Colonic mucosa (tissue), 4 donors: ENCODE data around the gene GOLGA8M. TPM values are rescaled to one million over a fixed set of nuclear protein-coding genes. Genes with fewer than 3 reads are reported as not detected.
"Not testable (repeated sequence)": the region's sequence is repeated elsewhere in the genome, so short reads cannot be mapped to it uniquely, and the experiment has no call there.

Experiments used
- DNase-seq: peaks from one replicate; pipeline ENCODE4 v3.0.0-alpha.2; 2020
- H3K27ac ChIP-seq: fragments of 200-600 bp; one replicate; pipeline ENCODE4 v1.8.0; 2021
- H3K27me3 ChIP-seq: fragments of 200-600 bp; one replicate; pipeline ENCODE4 v1.8.0; 2021
- H3K36me3 ChIP-seq: fragments of 200-600 bp; one replicate; pipeline ENCODE4 v1.8.0; 2021
- H3K4me1 ChIP-seq: fragments of 200-600 bp; one replicate; pipeline ENCODE4 v1.8.0; 2021; ENCODE audit warnings: mild to moderate bottlenecking
- H3K4me3 ChIP-seq: fragments of 200-600 bp; one replicate; pipeline ENCODE4 v1.8.0; 2021
- H3K9ac ChIP-seq, 2 donors: one replicate each; pipeline ENCODE4 v1.7.0; 2013; ENCODE audit warnings: control low read depth in 2 of 2, low read depth in 2 of 2, low read length in 2 of 2
- H3K9me3 ChIP-seq: fragments of 200-600 bp; one replicate; pipeline ENCODE4 v1.8.0; 2021
- intact Hi-C: fragments of 100-400 bp; cut with DNase I; formaldehyde crosslinking; loops from one replicate; pipeline ENCODE4 v1.14.1; 2022
- total RNA-seq, 2 donors: library from RNA; stranded (reverse); fragmentation: NEBNext Ultra II Directional in 1 of 2; extraction: Animal tissue kit (Norgen Biotek cat#: 25700) in 1 of 2; gene quantifications; one replicate each; pipeline ENCODE4 v1.2.1, GENCODE V29; 2021
- TF ChIP-seq, protein P1 (sequence below): fragments of 200-600 bp; IDR thresholded peaks from one replicate; pipeline ENCODE4 v1.8.0; 2022; ENCODE audit warnings: antibody characterized with exemption, mild to moderate bottlenecking
- donor health status: healthy.
- donor health status: DM: no; HTN: no; CAD: no.
- donor health status: DM: no; HTN: no; CAD: no.

Gene GOLGA8M
- total RNA-seq, 2 donors from 2014 or later, result 0.44 TPM; not detected in 1

DNA sequence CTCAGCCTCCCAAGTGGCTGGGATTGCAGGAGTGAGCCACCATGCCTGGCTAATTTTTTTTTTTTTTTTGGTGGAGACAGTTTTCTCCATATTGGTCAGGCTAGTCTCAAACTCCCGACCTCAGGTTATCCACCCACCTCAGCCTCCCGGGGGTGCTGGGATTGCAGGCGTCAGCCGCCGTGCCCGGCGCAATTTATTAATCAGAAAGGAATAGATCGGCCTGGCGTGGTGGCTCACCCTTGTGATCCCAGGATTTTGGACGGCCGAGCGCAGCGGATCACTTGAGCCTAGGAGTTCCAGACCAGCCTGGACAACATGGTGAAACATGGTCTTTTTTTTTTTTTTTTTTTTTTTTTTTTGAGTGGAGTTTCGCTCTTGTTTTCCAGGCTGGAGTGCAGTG lies 13.3 kb upstream of the GOLGA8M start:
- Histone ChIP-seq H3K27me3 (no peaks in the 10 kb centered on the region), H3K27ac (no peak overlapping the region), H3K9me3 (no peaks in the 10 kb centered on the region), H3K4me3 (no peak overlapping the region), H3K36me3 (no peaks in the 10 kb centered on the region), H3K9ac (no peak overlapping the region), H3K4me1 (no peaks in the 10 kb centered on the region)
- TF ChIP-seq, protein P1, sequence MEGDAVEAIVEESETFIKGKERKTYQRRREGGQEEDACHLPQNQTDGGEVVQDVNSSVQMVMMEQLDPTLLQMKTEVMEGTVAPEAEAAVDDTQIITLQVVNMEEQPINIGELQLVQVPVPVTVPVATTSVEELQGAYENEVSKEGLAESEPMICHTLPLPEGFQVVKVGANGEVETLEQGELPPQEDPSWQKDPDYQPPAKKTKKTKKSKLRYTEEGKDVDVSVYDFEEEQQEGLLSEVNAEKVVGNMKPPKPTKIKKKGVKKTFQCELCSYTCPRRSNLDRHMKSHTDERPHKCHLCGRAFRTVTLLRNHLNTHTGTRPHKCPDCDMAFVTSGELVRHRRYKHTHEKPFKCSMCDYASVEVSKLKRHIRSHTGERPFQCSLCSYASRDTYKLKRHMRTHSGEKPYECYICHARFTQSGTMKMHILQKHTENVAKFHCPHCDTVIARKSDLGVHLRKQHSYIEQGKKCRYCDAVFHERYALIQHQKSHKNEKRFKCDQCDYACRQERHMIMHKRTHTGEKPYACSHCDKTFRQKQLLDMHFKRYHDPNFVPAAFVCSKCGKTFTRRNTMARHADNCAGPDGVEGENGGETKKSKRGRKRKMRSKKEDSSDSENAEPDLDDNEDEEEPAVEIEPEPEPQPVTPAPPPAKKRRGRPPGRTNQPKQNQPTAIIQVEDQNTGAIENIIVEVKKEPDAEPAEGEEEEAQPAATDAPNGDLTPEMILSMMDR, result no peak
- no peak for DNase-seq
- intact Hi-C loops, result no loop called here

DNA sequence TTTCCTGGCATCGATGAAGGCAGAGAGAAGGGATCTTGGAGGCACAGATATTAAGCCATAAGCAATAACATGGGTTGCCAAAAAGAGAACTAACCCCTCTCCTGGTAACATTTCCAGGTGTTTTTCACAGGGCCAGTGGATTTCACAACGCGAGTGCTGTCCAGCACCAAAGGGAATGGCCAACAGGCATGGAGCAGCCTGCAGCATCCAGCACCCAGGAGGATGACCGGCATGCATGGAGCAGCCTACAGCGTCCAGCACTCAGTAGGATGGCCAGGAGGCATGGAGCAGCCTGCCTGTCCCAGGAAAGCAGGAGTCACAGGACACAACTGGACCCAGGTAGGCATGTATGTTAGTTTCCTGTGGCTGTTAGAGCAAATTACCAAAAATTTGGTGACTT lies 11.8 kb upstream of the GOLGA8M start:
- H3K27ac ChIP-seq, DNase-seq, H3K4me1 ChIP-seq, H3K9me3 ChIP-seq, intact Hi-C loops, H3K27me3 ChIP-seq, H3K36me3 ChIP-seq, H3K9ac ChIP-seq, H3K4me3 ChIP-seq: not testable (repeated sequence)

DNA sequence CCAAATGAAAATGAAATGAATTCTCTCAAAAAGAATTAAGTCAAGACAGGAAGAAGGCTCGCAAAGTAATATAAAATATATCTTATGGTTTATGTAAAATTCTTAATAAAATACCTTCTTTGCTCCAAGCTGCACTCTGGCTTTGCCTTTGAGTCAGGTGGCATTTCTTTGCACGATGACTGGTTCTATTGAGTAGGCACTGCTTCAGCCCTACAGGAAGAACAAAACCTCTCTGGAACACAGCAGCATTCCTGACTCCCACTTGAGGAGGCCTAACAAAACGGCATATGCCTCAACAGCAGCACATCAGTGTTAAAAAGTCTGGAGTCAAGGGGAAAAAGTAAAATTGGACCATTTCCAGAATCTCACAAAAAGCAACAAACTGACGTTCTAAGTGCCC lies 7.4 kb upstream of the GOLGA8M start:
- H3K27ac ChIP-seq, H3K4me3 ChIP-seq, H3K9ac ChIP-seq, H3K27me3 ChIP-seq, H3K9me3 ChIP-seq, intact Hi-C loops, H3K36me3 ChIP-seq, DNase-seq, H3K4me1 ChIP-seq: not testable (repeated sequence)

- H3K4me1 ChIP-seq, H3K27me3 ChIP-seq, DNase-seq, intact Hi-C loops, H3K9me3 ChIP-seq, H3K9ac ChIP-seq, H3K4me3 ChIP-seq, H3K36me3 ChIP-seq, H3K27ac ChIP-seq: not testable (repeated sequence)
Measured at GRCh38 chr15:28718576-28718975, 6.4 kb upstream of the GOLGA8M start.

DNA sequence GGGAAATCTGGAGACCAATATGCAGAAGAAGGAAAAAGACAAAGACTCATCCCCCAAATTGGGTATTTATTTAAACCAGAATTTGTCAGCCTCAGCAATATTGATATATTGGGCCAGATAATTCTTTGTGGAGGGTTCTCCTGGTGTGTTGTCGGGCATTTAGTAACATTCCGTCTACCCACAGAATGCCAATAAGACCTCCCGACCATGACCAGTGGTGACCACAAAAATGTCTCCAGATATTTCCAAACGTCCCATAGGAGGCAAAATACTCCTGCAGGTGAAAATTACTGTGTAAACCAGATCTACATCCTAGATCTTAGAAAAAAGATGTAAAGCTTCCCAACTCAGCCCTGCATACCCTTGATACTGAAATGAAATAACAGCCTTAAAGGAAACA lies 2.0 kb upstream of the GOLGA8M start:
- H3K36me3 ChIP-seq, H3K27me3 ChIP-seq, H3K9me3 ChIP-seq, DNase-seq, H3K9ac ChIP-seq, intact Hi-C loops, H3K27ac ChIP-seq, H3K4me3 ChIP-seq, H3K4me1 ChIP-seq: not testable (repeated sequence)

- intact Hi-C loops, DNase-seq, H3K27ac ChIP-seq, H3K4me1 ChIP-seq, H3K9me3 ChIP-seq, H3K36me3 ChIP-seq, H3K27me3 ChIP-seq, H3K9ac ChIP-seq, H3K4me3 ChIP-seq: not testable (repeated sequence)
Measured at GRCh38 chr15:28703927-28704326, 8.3 kb downstream of the GOLGA8M start.

DNA sequence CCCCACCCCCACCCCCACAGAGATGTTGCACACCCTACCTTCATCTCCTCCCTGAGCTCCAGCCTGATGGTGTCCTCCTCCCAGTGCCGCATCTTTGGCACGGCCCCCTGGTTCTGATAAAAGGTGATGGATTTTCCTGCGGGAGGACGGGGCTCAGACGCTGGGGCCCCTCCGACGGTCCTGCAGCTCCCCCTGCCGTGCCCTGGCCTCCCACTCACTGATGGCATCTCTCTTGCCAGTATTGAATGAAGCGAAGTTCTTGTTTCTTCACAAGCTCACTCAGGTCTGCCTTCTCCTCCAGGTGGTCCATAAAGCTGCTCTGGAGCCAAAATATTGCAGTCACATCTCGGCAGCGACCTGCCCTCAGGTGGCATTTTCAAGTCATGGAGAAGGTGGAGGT lies 9.8 kb downstream of the GOLGA8M start:
- DNase-seq, H3K4me1 ChIP-seq, H3K9ac ChIP-seq, H3K36me3 ChIP-seq, H3K27me3 ChIP-seq, H3K9me3 ChIP-seq, intact Hi-C loops, H3K4me3 ChIP-seq, H3K27ac ChIP-seq: not testable (repeated sequence)

DNA sequence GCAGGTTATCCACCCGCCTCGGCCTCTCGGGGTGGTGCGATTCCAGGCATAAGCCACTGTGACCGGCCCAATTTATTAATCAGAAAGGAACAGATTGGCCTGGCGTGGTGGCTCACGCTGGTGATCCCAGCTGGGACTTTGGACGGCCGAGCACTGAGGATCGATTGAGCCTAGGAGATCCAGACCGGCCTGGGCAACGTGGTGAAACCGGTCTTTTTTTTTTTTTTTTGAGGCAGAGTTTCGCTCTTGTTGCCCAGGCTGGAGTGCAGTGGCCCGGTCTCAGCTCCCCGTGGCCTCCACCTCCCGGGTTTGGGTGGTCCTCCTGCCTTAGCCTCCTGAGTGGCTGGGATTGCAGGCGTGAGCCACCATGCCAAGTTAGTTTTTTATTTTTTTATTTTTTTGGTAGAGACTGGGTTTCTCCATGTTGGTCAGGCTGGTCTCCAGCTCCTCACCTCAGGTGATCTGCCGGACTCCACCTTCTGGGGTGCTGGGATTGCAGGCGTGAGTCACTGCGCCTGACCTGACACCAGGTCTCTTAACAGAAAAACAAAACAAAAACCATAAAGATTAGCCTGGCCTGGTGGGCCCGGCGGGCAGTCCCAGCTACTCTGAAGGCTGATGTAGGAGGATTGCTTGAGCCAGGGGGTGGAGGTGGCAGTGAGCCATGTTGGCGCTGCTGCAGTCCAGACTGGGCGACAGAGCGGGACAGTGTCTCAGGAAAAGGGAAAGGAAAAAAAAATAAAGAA lies 18.0 kb downstream of the GOLGA8M start:
- H3K4me1 ChIP-seq, H3K4me3 ChIP-seq, H3K9ac ChIP-seq, H3K36me3 ChIP-seq, H3K27ac ChIP-seq, intact Hi-C loops, H3K27me3 ChIP-seq, H3K9me3 ChIP-seq, DNase-seq: not testable (repeated sequence)

- H3K27ac ChIP-seq, H3K36me3 ChIP-seq, intact Hi-C loops, H3K4me1 ChIP-seq, H3K4me3 ChIP-seq, H3K9me3 ChIP-seq, H3K9ac ChIP-seq, H3K27me3 ChIP-seq, DNase-seq: not testable (repeated sequence)
Measured at GRCh38 chr15:28693021-28693420, 19.2 kb downstream of the GOLGA8M start.

- H3K36me3 ChIP-seq, H3K27ac ChIP-seq, H3K9me3 ChIP-seq, H3K4me3 ChIP-seq, DNase-seq, H3K4me1 ChIP-seq, H3K9ac ChIP-seq, H3K27me3 ChIP-seq, intact Hi-C loops: not testable (repeated sequence)
Measured at GRCh38 chr15:28673533-28673932, 38.7 kb downstream of the GOLGA8M start.

GRCh38 chr15:28672122-28672521 lies 40.1 kb downstream of the GOLGA8M start:
- H3K4me3 ChIP-seq, H3K27me3 ChIP-seq, DNase-seq, intact Hi-C loops, H3K36me3 ChIP-seq, H3K9ac ChIP-seq, H3K9me3 ChIP-seq, H3K4me1 ChIP-seq, H3K27ac ChIP-seq: not testable (repeated sequence)

- H3K4me3 ChIP-seq, H3K36me3 ChIP-seq, H3K27ac ChIP-seq, intact Hi-C loops, DNase-seq, H3K4me1 ChIP-seq, H3K27me3 ChIP-seq, H3K9ac ChIP-seq, H3K9me3 ChIP-seq: not testable (repeated sequence)
Measured at GRCh38 chr15:28666402-28666801, 45.8 kb downstream of the GOLGA8M start.

DNA sequence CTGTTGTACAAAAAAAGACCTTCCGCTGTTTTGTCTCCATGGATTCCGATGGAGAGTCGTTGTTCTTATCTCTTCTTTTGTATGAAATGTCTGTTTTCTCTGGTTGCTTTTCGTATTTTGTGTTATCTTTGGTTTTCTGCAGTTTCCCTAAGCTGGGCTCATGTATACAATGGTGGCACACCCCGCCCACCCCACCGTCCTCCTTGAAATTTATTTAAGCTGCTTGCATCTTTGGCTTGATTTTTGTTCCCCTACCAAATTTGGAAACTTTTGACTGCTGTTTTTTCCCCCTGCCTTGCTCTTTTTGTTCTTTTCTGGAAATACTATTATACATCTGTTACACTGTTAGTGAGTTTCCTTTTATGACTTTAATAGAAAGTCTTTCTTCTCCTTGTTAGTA lies 47.6 kb downstream of the GOLGA8M start:
- H3K27ac ChIP-seq, intact Hi-C loops, H3K27me3 ChIP-seq: not testable (repeated sequence)

More for the DNA sequence above, 47.6 kb downstream of the GOLGA8M start:
- not testable (repeated sequence) for H3K9ac ChIP-seq, H3K9me3 ChIP-seq, H3K4me1 ChIP-seq, H3K4me3 ChIP-seq, DNase-seq, H3K36me3 ChIP-seq
